MCF 10A (cell line): ENCODE data around the gene VSTM2L. TPM values are rescaled to one million over a fixed set of nuclear protein-coding genes. Genes with fewer than 3 reads are reported as not detected.

Experiments
- BruUV-seq: library from RNA; stranded (reverse); fragments of 400-500 nt; replicated peaks from 2 replicates; lab custom pipeline; 2021; lab: Mats Ljungman, UMichigan
- CTCF ChIA-PET: fragments of 300-600 bp; sonication (Branson Sonifier 250); formaldehyde crosslinking; extraction: SDS; loops from one replicate; lab custom pipeline; 2021; ENCODE audit warnings: antibody characterized with exemption, inconsistent platforms; lab: Yijun Ruan, JAX
- POLR2A ChIA-PET: fragments of 300-600, 350-650 bp; sonication (Branson Sonifier 250); formaldehyde crosslinking; extraction: SDS; loops from one replicate; lab custom pipeline; 2020; ENCODE audit warnings: antibody characterized with exemption, inconsistent platforms; lab: Yijun Ruan, JAX
- DNase-seq: peaks from one replicate; pipeline ENCODE4 v3.0.0-alpha.2; 2018; ENCODE audit not compliant: unreplicated experiment
- H3K27ac Mint-ChIP-seq: one replicate; pipeline ENCODE4 v1.8.0; 2022; ENCODE audit warnings: mild to moderate bottlenecking, low read depth, mixed read lengths; ENCODE audit not compliant: unreplicated experiment
- H3K27me3 Mint-ChIP-seq: one replicate; pipeline ENCODE4 v1.8.0; 2022; ENCODE audit warnings: mixed read lengths; ENCODE audit not compliant: insufficient read depth, unreplicated experiment
- H3K36me3 Mint-ChIP-seq: one replicate; pipeline ENCODE4 v1.8.0; 2022; ENCODE audit warnings: mild to moderate bottlenecking, moderate library complexity, mixed read lengths; ENCODE audit not compliant: insufficient read depth, unreplicated experiment
- H3K4me1 Mint-ChIP-seq: one replicate; pipeline ENCODE4 v1.8.0; 2022; ENCODE audit warnings: mixed read lengths; ENCODE audit not compliant: insufficient read depth, unreplicated experiment
- H3K4me3 Mint-ChIP-seq: one replicate; pipeline ENCODE4 v1.8.0; 2022; ENCODE audit warnings: mild to moderate bottlenecking, moderate library complexity, mixed read lengths; ENCODE audit not compliant: unreplicated experiment
- H3K9me3 Mint-ChIP-seq: one replicate; pipeline ENCODE4 v1.8.0; 2022; ENCODE audit warnings: mixed read lengths; ENCODE audit not compliant: unreplicated experiment
- intact Hi-C: fragments of 100-400 bp; cut with micrococcal nuclease; formaldehyde crosslinking; loops from 2 replicates; pipeline ENCODE4 v1.14.1; 2022
- total RNA-seq: library from RNA; stranded (reverse); gene quantifications from 2 replicates; pipeline ENCODE4 v1.2.3, GENCODE V29; 2022
- TF ChIP-seq, protein P1 (sequence below): fragments of 200-600 bp; IDR thresholded peaks from one replicate; pipeline ENCODE4 v1.8.0; 2022; ENCODE audit warnings: antibody characterized with exemption, mild to moderate bottlenecking; ENCODE audit not compliant: unreplicated experiment

The VSTM2L gene
- total RNA-seq, 1 experiment from 2014 or later, result 15.6 TPM

DNA sequence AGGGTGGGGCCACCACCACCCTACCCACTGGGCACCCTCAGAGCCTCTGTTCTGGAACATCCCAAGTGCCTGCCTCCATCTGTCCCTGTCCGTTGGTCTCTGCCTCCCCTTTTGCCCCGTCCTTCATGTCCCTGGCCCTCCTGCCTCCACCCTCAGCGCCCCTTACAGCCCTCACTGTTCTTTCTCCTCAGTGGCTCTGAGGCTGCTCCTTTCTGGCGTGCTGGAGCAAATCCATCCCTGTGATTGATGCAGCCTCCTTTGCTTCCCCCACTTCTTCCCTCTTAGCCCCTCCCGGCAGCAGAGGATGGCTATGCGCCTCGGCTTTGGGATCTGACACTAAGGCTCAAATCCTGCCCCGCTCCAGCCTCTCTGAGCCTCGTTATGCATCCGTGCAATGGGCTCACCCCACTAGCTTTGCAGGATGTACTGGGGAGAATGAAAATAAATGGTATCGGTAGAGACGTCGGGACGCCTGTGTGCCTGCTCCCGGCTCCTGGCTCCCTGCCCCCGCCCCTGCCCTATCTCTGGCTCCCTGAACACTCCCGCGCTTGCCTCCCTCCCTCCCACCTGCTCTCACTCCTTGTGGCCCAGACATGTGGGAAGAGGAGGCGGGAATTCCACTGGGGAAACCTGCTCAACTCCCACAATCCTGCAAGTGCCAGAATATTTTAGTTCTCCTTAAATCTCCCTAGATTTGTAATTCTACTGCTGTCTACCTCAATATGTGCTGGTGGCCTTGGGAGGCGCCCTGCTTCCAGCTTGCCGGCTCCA lies 13.1 kb downstream of the VSTM2L start:
- TF ChIP-seq, protein P1, sequence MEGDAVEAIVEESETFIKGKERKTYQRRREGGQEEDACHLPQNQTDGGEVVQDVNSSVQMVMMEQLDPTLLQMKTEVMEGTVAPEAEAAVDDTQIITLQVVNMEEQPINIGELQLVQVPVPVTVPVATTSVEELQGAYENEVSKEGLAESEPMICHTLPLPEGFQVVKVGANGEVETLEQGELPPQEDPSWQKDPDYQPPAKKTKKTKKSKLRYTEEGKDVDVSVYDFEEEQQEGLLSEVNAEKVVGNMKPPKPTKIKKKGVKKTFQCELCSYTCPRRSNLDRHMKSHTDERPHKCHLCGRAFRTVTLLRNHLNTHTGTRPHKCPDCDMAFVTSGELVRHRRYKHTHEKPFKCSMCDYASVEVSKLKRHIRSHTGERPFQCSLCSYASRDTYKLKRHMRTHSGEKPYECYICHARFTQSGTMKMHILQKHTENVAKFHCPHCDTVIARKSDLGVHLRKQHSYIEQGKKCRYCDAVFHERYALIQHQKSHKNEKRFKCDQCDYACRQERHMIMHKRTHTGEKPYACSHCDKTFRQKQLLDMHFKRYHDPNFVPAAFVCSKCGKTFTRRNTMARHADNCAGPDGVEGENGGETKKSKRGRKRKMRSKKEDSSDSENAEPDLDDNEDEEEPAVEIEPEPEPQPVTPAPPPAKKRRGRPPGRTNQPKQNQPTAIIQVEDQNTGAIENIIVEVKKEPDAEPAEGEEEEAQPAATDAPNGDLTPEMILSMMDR, result no peak
- H3K36me3 Mint-ChIP-seq, result no peaks in the 10 kb centered on the region
- intact Hi-C loops, result no loop called here
- DNase-seq, result no peak
- ChIA-PET CTCF (interaction anchor here (0.9 kb wide), 1 partner anchor 57 kb away, joined by 3 read pairs; no protein-coding TSS in a partner anchor), POLR2A (no interaction called here)
- H3K4me1 Mint-ChIP-seq, result peaks cover 42% of the 10 kb centered on the region
- H3K4me3 Mint-ChIP-seq, result no peak overlapping the region
- H3K27me3 Mint-ChIP-seq, result no peaks in the 10 kb centered on the region
- BruUV-seq, result no TSS peak
- H3K9me3 Mint-ChIP-seq, result no peaks in the 10 kb centered on the region
- no peak overlapping the region for H3K27ac Mint-ChIP-seq

DNA sequence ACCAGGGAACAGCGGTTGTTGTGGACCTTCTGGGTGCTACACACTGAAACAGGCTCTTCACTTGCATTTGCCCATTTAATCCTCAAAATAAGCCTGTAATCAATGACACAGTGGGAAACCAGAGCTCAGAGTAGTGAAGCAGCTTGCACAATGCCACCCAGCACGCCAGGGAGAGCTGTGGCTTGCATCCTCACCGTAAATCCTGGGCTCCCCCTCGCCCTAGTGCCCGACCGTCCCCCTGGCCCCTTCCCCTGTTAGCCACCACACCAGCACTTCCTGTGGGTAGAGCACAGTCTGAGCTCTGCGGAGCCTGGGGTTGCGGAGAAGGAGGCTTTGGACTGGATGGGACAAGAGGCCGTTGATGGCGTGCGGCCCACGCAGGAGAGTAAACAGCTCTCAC lies 14.5 kb downstream of the VSTM2L start:
- TF ChIP-seq, protein P1, result no peak
- ChIA-PET CTCF (interaction anchor here (0.6 kb wide), 1 partner anchor 690 kb away, joined by 3 read pairs; no protein-coding TSS in a partner anchor), POLR2A (interaction anchor here (0.6 kb wide), 1 partner anchor 170 kb away, joined by 3 read pairs; no protein-coding TSS in a partner anchor)
- intact Hi-C loops, result no loop called here
- DNase-seq, result no peak
- Mint-ChIP-seq H3K9me3 (no peaks in the 10 kb centered on the region), H3K36me3 (no peaks in the 10 kb centered on the region), H3K27me3 (no peaks in the 10 kb centered on the region), H3K4me1 (peaks cover 35% of the 10 kb centered on the region), H3K4me3 (no peak overlapping the region), H3K27ac (no peak overlapping the region)
- no TSS peak for BruUV-seq

DNA sequence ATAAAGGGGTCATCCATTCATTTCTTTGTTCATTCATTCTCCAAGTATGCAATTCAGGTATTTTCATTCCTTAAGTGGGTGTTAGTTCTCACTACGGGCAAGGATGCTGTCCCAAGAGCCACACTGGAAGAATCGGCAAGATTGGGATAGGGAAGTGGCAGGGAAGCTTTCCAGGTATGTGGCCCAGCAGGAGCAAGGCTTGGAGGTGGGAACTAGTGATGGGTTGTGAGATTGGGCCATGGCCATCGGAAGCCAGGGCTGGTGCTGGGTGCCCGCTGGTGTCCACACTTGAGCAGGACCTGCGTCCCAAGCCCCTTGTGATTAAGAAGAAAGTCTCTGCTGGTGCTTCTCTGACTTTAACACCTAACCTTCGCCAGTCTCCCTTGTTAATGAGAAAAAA lies 15.1 kb downstream of the VSTM2L start:
- no TSS peak for BruUV-seq
- Mint-ChIP-seq H3K36me3 (no peaks in the 10 kb centered on the region), H3K9me3 (no peaks in the 10 kb centered on the region), H3K4me3 (no peak overlapping the region), H3K27ac (no peak overlapping the region), H3K4me1 (peaks cover 29% of the 10 kb centered on the region), H3K27me3 (no peaks in the 10 kb centered on the region)
- TF ChIP-seq, protein P1, result no peak
- ChIA-PET POLR2A (interaction anchor here (0.6 kb wide), 1 partner anchor 171 kb away, joined by 3 read pairs; no protein-coding TSS in a partner anchor), CTCF (interaction anchor here (1.2 kb wide), 1 partner anchor 8 kb away, joined by 3 read pairs; no protein-coding TSS in a partner anchor)
- DNase-seq, result no peak
- intact Hi-C loops, result no loop called here

DNA sequence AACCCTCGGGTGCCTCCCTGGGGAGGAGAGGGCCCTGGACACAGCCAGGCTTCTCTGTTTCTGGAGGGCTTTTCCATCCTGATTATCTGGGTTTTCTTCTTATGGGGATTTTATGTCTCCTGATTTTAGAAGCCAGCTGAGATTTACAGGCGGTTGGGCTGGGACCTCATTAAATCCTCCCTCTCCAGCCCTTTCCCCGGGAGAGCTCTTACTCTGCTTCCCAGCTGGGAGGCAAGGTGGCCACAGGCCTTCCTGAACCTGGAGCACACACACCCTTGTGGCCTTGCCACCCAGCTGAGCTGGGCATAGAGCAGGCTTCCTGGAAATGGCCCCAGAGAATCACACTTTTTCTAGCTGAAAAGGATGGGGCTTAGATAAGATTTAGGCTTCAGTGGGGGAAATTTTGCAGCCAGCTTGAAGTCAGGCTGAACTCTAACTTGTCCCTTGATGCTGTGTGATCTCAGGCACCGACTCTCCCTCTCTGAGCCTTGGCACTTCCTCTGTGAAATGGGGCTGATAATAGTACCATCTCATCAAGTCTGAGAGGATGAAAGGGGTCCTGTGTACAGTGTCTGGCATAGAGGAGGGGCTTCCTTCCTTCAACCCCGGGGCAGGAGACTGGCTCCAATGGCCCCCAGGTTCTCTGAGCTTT lies 16.6 kb downstream of the VSTM2L start:
- Mint-ChIP-seq H3K27me3 (no peaks in the 10 kb centered on the region), H3K4me3 (no peak overlapping the region), H3K27ac (no peak overlapping the region), H3K9me3 (no peaks in the 10 kb centered on the region), H3K4me1 (peaks cover 18% of the 10 kb centered on the region), H3K36me3 (no peaks in the 10 kb centered on the region)
- TF ChIP-seq, protein P1, result no peak
- no peak for DNase-seq
- POLR2A ChIA-PET, result no interaction called here
- intact Hi-C loops, result no loop called here
- no TSS peak for BruUV-seq
- CTCF ChIA-PET, result interaction anchor here (0.7 to 1.2 kb wide), 2 partner anchors 9 to 302 kb away, joined by 3 read pairs; no protein-coding TSS in a partner anchor
